ENCODE results near the gene MACROD2. TPM values are rescaled to one million over a fixed set of nuclear protein-coding genes. Genes with fewer than 3 reads are reported as not detected.

The MACROD2 gene
- total RNA-seq, 4 donors from 2014 or later, result 1.8 to 4.8 (median 2.9) TPM

- WGBS, 2 donors, result 84 to 88% methylated on average over 2 of the region's 2 CpGs
- TF ChIP-seq CTCF (IDR thresholded peaks at IDR 0.05), result no peak
- no peak for TF ChIP-seq POLR2A (IDR thresholded peaks at IDR 0.05)
- H3K4me1 ChIP-seq, result no peaks in the 10 kb centered on the region
- no peaks in the 10 kb centered on the region for H3K9me3 ChIP-seq
- no peak overlapping the region for H3K27ac ChIP-seq
- H3K36me3 ChIP-seq, result no peaks in the 10 kb centered on the region
- no peak overlapping the region for H3K4me3 ChIP-seq
- DNase-seq, result no peak
- intact Hi-C loops (cut with DNase I), result no loop called here
- no peaks in the 10 kb centered on the region for H3K27me3 ChIP-seq
These were observed 1424.5 kb downstream of the MACROD2 start for GRCh38 chr20:15419856-15420255.

DNA sequence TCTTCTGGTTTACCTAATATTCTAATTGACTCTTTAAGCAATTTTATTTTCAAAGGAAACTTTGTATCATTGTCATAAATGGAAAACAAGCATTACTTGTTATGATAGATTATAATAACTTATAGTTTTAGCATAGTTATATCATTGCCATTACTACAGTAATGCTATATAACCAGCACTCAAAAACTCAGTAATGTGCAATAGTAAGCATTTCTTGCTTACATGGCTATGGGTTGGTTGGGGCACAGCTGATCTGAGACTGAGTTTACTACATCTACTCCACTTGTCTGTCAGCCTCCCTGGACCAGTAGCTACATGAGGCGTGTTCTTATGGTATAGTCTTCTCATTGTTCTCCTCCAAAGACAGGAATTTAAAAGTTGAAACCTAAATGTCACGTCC, 1427.7 kb downstream of the MACROD2 start:
- Histone ChIP-seq H3K9me3 (no peaks in the 10 kb centered on the region), H3K4me1 (no peaks in the 10 kb centered on the region), H3K4me3 (no peak overlapping the region), H3K36me3 (no peaks in the 10 kb centered on the region), H3K27me3 (no peaks in the 10 kb centered on the region), H3K27ac (no peak overlapping the region)
- 37 to 49% methylated on average over 2 of the region's 2 CpGs for WGBS, 2 donors
- TF ChIP-seq POLR2A (IDR thresholded peaks at IDR 0.05) (no peak), CTCF (IDR thresholded peaks at IDR 0.05) (no peak)
- no peak for DNase-seq
- intact Hi-C loops (cut with DNase I), result no loop called here

GRCh38 chr20:15439551-15439950, 1444.2 kb downstream of the MACROD2 start:
- no peak for DNase-seq
- no peak overlapping the region for H3K27ac ChIP-seq
- no peak overlapping the region for H3K4me3 ChIP-seq
- intact Hi-C loops (cut with DNase I), result no loop called here
- 43 to 46% methylated on average over 3 of the region's 3 CpGs for WGBS, 2 donors
- H3K36me3 ChIP-seq, result no peaks in the 10 kb centered on the region
- no peak for TF ChIP-seq POLR2A (IDR thresholded peaks at IDR 0.05)
- TF ChIP-seq CTCF (IDR thresholded peaks at IDR 0.05), result no peak
- no peaks in the 10 kb centered on the region for H3K4me1 ChIP-seq
- no peaks in the 10 kb centered on the region for H3K27me3 ChIP-seq
- H3K9me3 ChIP-seq, result no peaks in the 10 kb centered on the region

DNA sequence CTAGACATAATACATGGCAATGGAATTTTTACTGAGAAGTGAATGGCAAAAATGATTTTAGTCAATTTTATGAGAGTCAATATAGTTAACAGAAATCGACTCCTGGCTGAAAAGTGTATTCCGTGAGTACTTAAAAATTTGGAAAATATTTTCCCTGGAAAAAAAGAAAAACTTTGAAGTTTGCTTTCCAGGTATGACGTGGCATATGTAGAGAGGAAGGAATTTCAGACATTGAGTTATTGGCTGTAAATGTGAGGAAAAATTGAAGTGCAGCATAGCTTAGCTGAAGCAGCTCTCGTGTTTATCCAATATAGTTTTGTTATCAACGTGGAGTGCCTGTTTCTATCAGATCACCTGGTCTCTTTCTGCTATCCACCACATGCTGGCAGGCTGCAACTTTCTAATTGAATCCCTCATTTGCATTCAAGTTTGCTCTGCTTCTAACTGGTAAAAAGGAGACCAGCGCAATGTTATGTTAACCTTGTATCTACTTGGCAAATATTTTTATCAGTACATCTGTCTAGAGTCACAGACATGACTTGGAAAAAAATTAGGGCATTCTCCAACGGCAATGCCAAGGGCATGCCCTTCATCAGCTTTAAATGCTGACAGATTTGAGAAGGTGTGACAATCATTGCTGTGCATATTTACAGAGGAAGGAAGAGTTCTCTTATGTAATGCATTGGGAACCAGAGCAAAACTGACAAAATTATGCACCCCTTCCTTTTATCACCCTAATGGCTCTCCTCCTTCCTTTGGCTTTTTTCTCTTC, 1444.9 kb downstream of the MACROD2 start:
- Histone ChIP-seq H3K4me1 (no peaks in the 10 kb centered on the region), H3K36me3 (no peaks in the 10 kb centered on the region), H3K9me3 (no peaks in the 10 kb centered on the region), H3K4me3 (no peak overlapping the region), H3K27me3 (no peaks in the 10 kb centered on the region), H3K27ac (no peak overlapping the region)
- DNase-seq, result no peak
- TF ChIP-seq POLR2A (IDR thresholded peaks at IDR 0.05) (no peak), CTCF (IDR thresholded peaks at IDR 0.05) (no peak)
- 38 to 65% methylated on average over 7 of the region's 7 CpGs for WGBS, 2 donors
- intact Hi-C loops (cut with DNase I), result no loop called here

DNA sequence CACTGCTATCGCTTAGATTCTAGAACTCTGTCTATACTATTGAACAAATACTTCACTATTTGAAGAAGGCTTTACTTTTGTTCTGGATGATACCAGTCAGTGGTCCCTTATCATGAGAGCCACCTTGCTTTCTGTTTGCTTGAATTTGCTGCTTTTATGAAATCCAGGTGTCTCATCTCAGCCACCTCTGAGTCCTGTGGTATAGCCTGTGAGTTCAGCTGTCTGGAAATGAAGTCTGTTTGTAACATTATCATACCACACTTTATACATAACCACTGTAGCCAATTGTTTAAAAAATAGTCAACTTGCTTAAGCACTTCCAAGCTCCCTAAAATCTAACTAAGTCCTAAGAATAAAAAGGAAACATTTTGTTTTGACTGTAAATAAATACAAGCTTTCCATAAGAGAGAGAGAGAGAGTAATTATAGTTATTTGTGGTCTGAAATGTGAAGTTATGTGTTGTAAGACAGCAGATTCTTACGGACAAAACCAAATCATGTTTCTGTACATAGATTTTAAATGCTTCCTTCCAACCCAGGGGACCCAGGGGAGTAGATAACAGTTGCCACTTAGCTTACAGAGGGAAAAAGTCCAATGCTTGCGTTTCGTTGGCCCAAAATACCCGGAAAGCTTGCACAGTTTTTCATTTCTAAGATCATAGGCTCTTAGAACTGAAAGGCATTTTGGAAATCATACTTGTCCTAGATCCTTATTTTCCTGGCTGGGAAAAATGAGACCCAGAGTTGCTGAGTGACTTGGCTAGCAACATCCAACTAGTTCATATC, 1449.9 kb downstream of the MACROD2 start:
- no peaks in the 10 kb centered on the region for H3K27me3 ChIP-seq
- DNase-seq, result no peak
- H3K36me3 ChIP-seq, result no peaks in the 10 kb centered on the region
- TF ChIP-seq CTCF (IDR thresholded peaks at IDR 0.05), result no peak
- no peak for TF ChIP-seq POLR2A (IDR thresholded peaks at IDR 0.05)
- intact Hi-C loops (cut with DNase I), result no loop called here
- H3K4me3 ChIP-seq, result no peak overlapping the region
- H3K27ac ChIP-seq, result no peak overlapping the region
- H3K9me3 ChIP-seq, result no peaks in the 10 kb centered on the region
- WGBS, 2 donors, result 71 to 80% methylated on average over 5 of the region's 5 CpGs
- peaks cover 0 to 3% (median 0%) of the 10 kb centered on the region in 3 donors for H3K4me1 ChIP-seq
